HCT116 (cell line): ENCODE data around the gene TUSC7. TPM values are rescaled to one million over a fixed set of nuclear protein-coding genes. Genes with fewer than 3 reads are reported as not detected.

Source experiments
- ATAC-seq: fragments of 200-7000 bp; cut with Tn5 transposase; 2 replicates; pipeline ENCODE4 v1.9.1; 2020; ENCODE audit warnings: mild to moderate bottlenecking, moderate library complexity
- BruUV-seq: library from RNA; stranded (reverse); fragments of 400-500 nt; replicated peaks from 2 replicates; lab custom pipeline; 2021; lab: Mats Ljungman, UMichigan
- CTCF ChIA-PET: fragments of 300-600 bp; sonication (Branson Sonifier 250); formaldehyde crosslinking; loops from one replicate; lab custom pipeline; 2021; ENCODE audit warnings: antibody characterized with exemption; lab: Charles Lee
- POLR2A ChIA-PET: fragments of 300-600, 350-600 bp; sonication (Branson Sonifier 250); formaldehyde crosslinking; loops from one replicate; lab custom pipeline; 2021; ENCODE audit warnings: antibody characterized with exemption; lab: Charles Lee
- RAD21 ChIA-PET, 2 experiments: fragments of 300-600 bp; sonication (Branson Sonifier 250); formaldehyde crosslinking; loops; one replicate each; lab custom pipeline; 2023; ENCODE audit warnings: low total read pairs in 2 of 2; ENCODE audit not compliant: uncharacterized antibody in 2 of 2, unreplicated experiment in 2 of 2, low non-redundant PET in 1 of 2; lab: Charles Lee
- DNase-seq: peaks from one replicate; pipeline ENCODE4 v3.0.0-alpha.2; 2010; ENCODE audit warnings: low read depth, low spot score
- H2AFZ ChIP-seq: fragments of 200-600 bp; shearing (Covaris generic), sonication (generic); 2 replicates; pipeline ENCODE4 v1.6.1; 2017; ENCODE audit warnings: low read depth, mixed run types, mixed read lengths, antibody characterized with exemption, low read length; ENCODE audit not compliant: poor library complexity, severe bottlenecking
- H3K27ac ChIP-seq: 2 replicates; pipeline ENCODE4 v1.5.1; 2012; ENCODE audit warnings: low read depth, low read length
- H3K27me3 ChIP-seq: fragments of 200-600 bp; sonication (generic); 2 replicates; pipeline ENCODE4 v1.6.1; 2016; ENCODE audit warnings: mixed run types, low read length, mixed read lengths; ENCODE audit not compliant: insufficient read depth
- H3K36me3 ChIP-seq, 2 experiments: fragments of 200-500 bp in 1 of 2; fragments of 200-600 bp in 1 of 2; sonication (Bioruptor generic) in 1 of 2; sonication (generic) in 1 of 2; 2 replicates each; pipeline versions ENCODE4 v1.5.1 to v1.6.1; 2014 to 2016; ENCODE audit warnings: low read length in 2 of 2, inconsistent platforms in 1 of 2, mixed read lengths in 1 of 2, mixed run types in 1 of 2; ENCODE audit not compliant: insufficient read depth in 2 of 2, control insufficient read depth in 1 of 2
- H3K4me1 ChIP-seq, 2 experiments: fragments of 200-600 bp in 1 of 2; sonication (generic) in 1 of 2; 2 replicates each; pipeline versions ENCODE4 v1.5.1 to v1.6.1; 2012 to 2017; ENCODE audit warnings: low read length in 2 of 2, inconsistent platforms in 1 of 2, mild to moderate bottlenecking in 1 of 2, mixed read lengths in 1 of 2, mixed run types in 1 of 2, moderate library complexity in 1 of 2; ENCODE audit not compliant: insufficient read depth in 2 of 2, control insufficient read depth in 1 of 2
- H3K4me2 ChIP-seq: fragments of 200-600 bp; sonication (generic); 2 replicates; pipeline ENCODE4 v1.6.1; 2017; ENCODE audit warnings: mixed run types, low read length, mixed read lengths
- H3K4me3 ChIP-seq, 2 experiments: fragments of 200-600 bp in 1 of 2; sonication (generic) in 1 of 2; replicated peaks in 1 of 2; 2 replicates each; pipeline ENCODE4 v1.5.1; 2011 to 2016; ENCODE audit warnings: low read length in 2 of 2, control low read depth in 1 of 2, low read depth in 1 of 2, mild to moderate bottlenecking in 1 of 2, mixed read lengths in 1 of 2, mixed run types in 1 of 2
- H3K79me2 ChIP-seq: fragments of 200-600 bp; sonication (generic); 2 replicates; pipeline ENCODE4 v1.6.1; 2017; ENCODE audit warnings: mild to moderate bottlenecking, mixed run types, low read length, moderate library complexity, mixed read lengths; ENCODE audit not compliant: insufficient read depth
- H3K9ac ChIP-seq: fragments of 200-600 bp; sonication (generic); 2 replicates; pipeline ENCODE4 v1.6.1; 2016; ENCODE audit warnings: low read length, mixed read lengths
- H3K9me2 ChIP-seq: fragments of 200-600 bp; sonication (generic), shearing (Covaris generic); 2 replicates; pipeline ENCODE4 v1.6.1; 2017; ENCODE audit warnings: mixed run types, mild to moderate bottlenecking, moderate library complexity; ENCODE audit not compliant: insufficient read depth
- H3K9me3 ChIP-seq, 2 experiments: fragments of 200-500 bp in 1 of 2; fragments of 200-600 bp in 1 of 2; sonication (Bioruptor generic) in 1 of 2; sonication (generic) in 1 of 2; 2 replicates each; pipeline ENCODE4 v1.6.1; 2014 to 2017; ENCODE audit warnings: low read length in 2 of 2, mixed read lengths in 2 of 2, inconsistent platforms in 1 of 2, low read depth in 1 of 2, mild to moderate bottlenecking in 1 of 2, mixed run types in 1 of 2, moderate library complexity in 1 of 2; ENCODE audit not compliant: control insufficient read depth in 1 of 2, insufficient read depth in 1 of 2
- H4K20me1 ChIP-seq: fragments of 200-600 bp; sonication (generic), shearing (Covaris generic); 2 replicates; pipeline ENCODE4 v1.6.1; 2017; ENCODE audit warnings: mixed run types, mild to moderate bottlenecking, moderate library complexity; ENCODE audit not compliant: insufficient read depth
- EZH2 ChIP-seq: fragments of 200-600 bp; sonication (generic); IDR thresholded peaks from 2 replicates; pipeline ENCODE4 v1.6.1; 2017; ENCODE audit warnings: antibody characterized with exemption, mixed run types
- FOSL1 ChIP-seq: IDR thresholded peaks from 2 replicates; pipeline ENCODE4 v1.6.1; 2012; ENCODE audit warnings: low read depth
- POLR2AphosphoS5 ChIP-seq: IDR thresholded peaks from 2 replicates; pipeline ENCODE4 v1.6.1; 2011; ENCODE audit warnings: mild to moderate bottlenecking, low read depth, low read length, moderate library complexity
- REST ChIP-seq: IDR thresholded peaks from 2 replicates; pipeline ENCODE4 v1.6.1; 2012; ENCODE audit warnings: low read depth
- SIN3A ChIP-seq: IDR thresholded peaks from 2 replicates; pipeline ENCODE4 v1.6.1; 2012; ENCODE audit warnings: low read depth
- ZFX ChIP-seq: fragments of 450-650 bp; IDR thresholded peaks from 2 replicates; pipeline ENCODE4 v1.6.1; 2017
- intact Hi-C: fragments of 100-400 bp; cut with micrococcal nuclease; formaldehyde crosslinking; loops from 2 replicates; pipeline ENCODE4 v1.10.0; 2022
- total RNA-seq: library from RNA; stranded (reverse); gene quantifications from one replicate; pipeline ENCODE4 v1.2.1, GENCODE V29; 2021; ENCODE audit not compliant: unreplicated experiment
- TF ChIP-seq, protein P1 (sequence below), 3 experiments: fragments of 200-600 bp in 1 of 3; sonication (generic) in 1 of 3; IDR thresholded peaks in 2 of 3; conservative IDR thresholded peaks in 1 of 3; 2 replicates each; pipeline ENCODE4 v1.5.1; 2012 to 2017; ENCODE audit warnings: low read depth in 2 of 3, low read length in 2 of 3, antibody characterized with exemption in 1 of 3, borderline replicate concordance in 1 of 3, control low read depth in 1 of 3, mild to moderate bottlenecking in 1 of 3, mixed read lengths in 1 of 3, mixed run types in 1 of 3, moderate library complexity in 1 of 3; ENCODE audit not compliant: insufficient read depth in 1 of 3

Gene TUSC7
- total RNA-seq, 1 experiment from 2014 or later: not detected

DNA sequence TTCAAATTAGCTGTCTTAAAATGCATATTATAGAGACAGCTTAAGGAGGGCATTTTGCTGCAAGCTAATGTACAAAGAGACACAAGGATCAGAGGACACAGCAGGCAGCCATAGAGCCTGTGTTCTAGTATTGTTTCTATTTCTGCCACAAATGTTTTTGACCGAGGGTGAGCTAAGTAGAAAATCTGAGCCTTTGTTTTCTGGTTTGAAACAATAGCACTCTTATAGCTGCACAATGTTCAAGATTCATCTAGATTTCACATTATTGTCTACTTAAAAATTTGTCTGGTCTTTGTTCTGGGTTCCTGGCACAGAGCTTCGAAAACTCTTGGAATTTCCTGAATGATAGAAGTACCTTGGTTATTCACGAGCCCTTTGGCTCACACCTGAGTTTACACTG lies 40.0 kb upstream of the TUSC7 start (continued):
- no peak for TF ChIP-seq REST

DNA sequence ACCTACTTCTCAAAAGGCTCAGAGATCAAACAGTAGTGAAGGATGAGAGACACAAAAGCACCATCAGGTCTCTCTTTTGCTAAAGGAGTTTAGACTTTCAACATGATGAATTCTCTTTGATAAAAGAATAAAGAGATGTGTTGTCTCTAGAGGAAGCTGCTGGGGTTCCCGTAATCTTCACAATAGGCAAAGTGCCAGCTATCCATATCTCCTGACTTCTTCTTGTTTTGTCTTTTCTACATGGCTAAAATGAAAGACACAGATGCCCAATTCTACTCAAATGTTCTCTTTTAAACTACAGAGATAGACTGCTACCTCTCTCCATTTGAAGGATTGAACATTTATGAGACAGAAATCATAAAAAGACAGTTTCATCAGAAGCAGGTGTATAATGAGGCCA lies 38.4 kb upstream of the TUSC7 start:
- H3K27ac ChIP-seq: no peak overlapping the region
- RAD21 ChIA-PET: no interaction called here
- DNase-seq (no peak), ATAC-seq (no peak)
- POLR2A ChIA-PET: no interaction called here
- H4K20me1 ChIP-seq: no peaks in the 10 kb centered on the region
- H3K36me3 ChIP-seq: no peaks in the 10 kb centered on the region
- CTCF ChIA-PET: no interaction called here
- no peak overlapping the region for H3K4me3 ChIP-seq
- no TSS peak for BruUV-seq
- no peaks in the 10 kb centered on the region for H3K9me2 ChIP-seq
- no peaks in the 10 kb centered on the region for H3K27me3 ChIP-seq
- H3K9ac ChIP-seq: no peak overlapping the region
- TF ChIP-seq POLR2AphosphoS5: no peak
- no peak for TF ChIP-seq ZFX
- no peak for TF ChIP-seq SIN3A
- no peaks in the 10 kb centered on the region for H3K9me3 ChIP-seq
- H3K79me2 ChIP-seq: no peaks in the 10 kb centered on the region
- no peaks in the 10 kb centered on the region for H3K4me1 ChIP-seq
- intact Hi-C loops: no loop called here
- no peak overlapping the region for H2AFZ ChIP-seq
- no peak overlapping the region for H3K4me2 ChIP-seq

DNA sequence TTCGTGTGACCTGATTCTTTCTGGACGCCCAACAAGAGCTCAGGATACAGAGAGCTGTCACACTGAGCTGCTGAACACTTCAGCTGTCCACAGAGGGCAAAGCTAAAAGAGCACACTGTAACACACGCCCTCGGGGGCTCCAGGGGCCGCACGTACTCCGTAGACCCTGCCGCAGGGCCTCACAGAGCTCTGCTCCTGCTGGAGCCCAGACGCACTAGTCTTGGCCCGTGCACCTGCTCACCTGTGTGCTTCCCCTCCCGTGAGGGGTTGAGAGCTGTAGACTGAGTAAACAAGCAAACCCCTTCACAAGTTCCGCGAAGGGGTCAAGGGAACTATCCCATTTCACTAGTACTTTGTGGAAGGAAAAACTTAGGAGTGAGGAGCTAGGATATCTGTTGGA lies 30.7 kb upstream of the TUSC7 start:
- ATAC-seq: no peak
- Histone ChIP-seq H3K9me2 (no peaks in the 10 kb centered on the region), H3K9me3 (no peaks in the 10 kb centered on the region), H2AFZ (no peak overlapping the region), H3K36me3 (no peaks in the 10 kb centered on the region), H3K9ac (no peak overlapping the region), H3K79me2 (no peaks in the 10 kb centered on the region), H3K4me3 (no peak overlapping the region), H4K20me1 (no peaks in the 10 kb centered on the region), H3K27ac (no peak overlapping the region), H3K4me2 (no peak overlapping the region), H3K27me3 (no peaks in the 10 kb centered on the region), H3K4me1 (no peaks in the 10 kb centered on the region)
- no peak for DNase-seq
- ChIA-PET POLR2A (no interaction called here), CTCF (no interaction called here), RAD21 (no interaction called here)
- no TSS peak for BruUV-seq
- intact Hi-C loops: no loop called here
- TF ChIP-seq REST (no peak), FOSL1 (no peak), EZH2 (no peak)
- TF ChIP-seq, protein P1, sequence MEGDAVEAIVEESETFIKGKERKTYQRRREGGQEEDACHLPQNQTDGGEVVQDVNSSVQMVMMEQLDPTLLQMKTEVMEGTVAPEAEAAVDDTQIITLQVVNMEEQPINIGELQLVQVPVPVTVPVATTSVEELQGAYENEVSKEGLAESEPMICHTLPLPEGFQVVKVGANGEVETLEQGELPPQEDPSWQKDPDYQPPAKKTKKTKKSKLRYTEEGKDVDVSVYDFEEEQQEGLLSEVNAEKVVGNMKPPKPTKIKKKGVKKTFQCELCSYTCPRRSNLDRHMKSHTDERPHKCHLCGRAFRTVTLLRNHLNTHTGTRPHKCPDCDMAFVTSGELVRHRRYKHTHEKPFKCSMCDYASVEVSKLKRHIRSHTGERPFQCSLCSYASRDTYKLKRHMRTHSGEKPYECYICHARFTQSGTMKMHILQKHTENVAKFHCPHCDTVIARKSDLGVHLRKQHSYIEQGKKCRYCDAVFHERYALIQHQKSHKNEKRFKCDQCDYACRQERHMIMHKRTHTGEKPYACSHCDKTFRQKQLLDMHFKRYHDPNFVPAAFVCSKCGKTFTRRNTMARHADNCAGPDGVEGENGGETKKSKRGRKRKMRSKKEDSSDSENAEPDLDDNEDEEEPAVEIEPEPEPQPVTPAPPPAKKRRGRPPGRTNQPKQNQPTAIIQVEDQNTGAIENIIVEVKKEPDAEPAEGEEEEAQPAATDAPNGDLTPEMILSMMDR (IDR thresholded peaks at IDR 0.05 in 2 of 3, conservative IDR thresholded peaks at IDR 0.05 in 1 of 3; ENCODE audit: borderline replicate concordance in 1 of 3, insufficient read depth in 1 of 3, low read depth in 2 of 3, low read length in 2 of 3): no peak
